KMS-11 (cell line): Measurements from ENCODE around the gene KLRC2.
"Not testable (repeated sequence)": the region's sequence is repeated elsewhere in the genome, so short reads cannot be mapped to it uniquely, and the experiment has no call there.

Experiments
- H2AFZ ChIP-seq: fragments of 200-600 bp; sonication (generic); 2 replicates; pipeline ENCODE4 v1.6.1; 2016; ENCODE audit warnings: antibody characterized with exemption, mixed run types, low read depth
- H3K27ac ChIP-seq: fragments of 200-600 bp; sonication (generic); 2 replicates; pipeline ENCODE4 v1.6.1; 2016; ENCODE audit warnings: mild to moderate bottlenecking, mixed run types
- H3K27me3 ChIP-seq: fragments of 200-600 bp; sonication (generic); 2 replicates; pipeline ENCODE4 v1.6.1; 2017; ENCODE audit warnings: mild to moderate bottlenecking, low read depth, mixed run types, moderate library complexity; ENCODE audit not compliant: insufficient read depth
- H3K36me3 ChIP-seq: fragments of 200-600 bp; sonication (generic); 2 replicates; pipeline ENCODE4 v1.6.1; 2017; ENCODE audit warnings: mild to moderate bottlenecking, mixed run types; ENCODE audit not compliant: insufficient read depth
- H3K4me1 ChIP-seq: fragments of 200-600 bp; sonication (generic); 2 replicates; pipeline ENCODE4 v1.6.1; 2016; ENCODE audit warnings: mild to moderate bottlenecking, low read depth, mixed run types; ENCODE audit not compliant: poor library complexity, severe bottlenecking
- H3K4me2 ChIP-seq: fragments of 200-600 bp; sonication (generic); 2 replicates; pipeline ENCODE4 v1.7.0; 2016; ENCODE audit warnings: mild to moderate bottlenecking, mixed run types
- H3K4me3 ChIP-seq: fragments of 200-600 bp; sonication (generic); IDR thresholded peaks from 2 replicates; pipeline ENCODE4 v1.6.1; 2017; ENCODE audit warnings: low read depth, low read length, mixed read lengths; ENCODE audit not compliant: insufficient read depth
- H3K79me2 ChIP-seq: fragments of 200-600 bp; sonication (generic); 2 replicates; pipeline ENCODE4 v1.6.1; 2016; ENCODE audit warnings: low read depth, mixed run types; ENCODE audit not compliant: insufficient read depth
- H3K9ac ChIP-seq: fragments of 200-600 bp; sonication (generic); 2 replicates; pipeline ENCODE4 v1.6.1; 2016; ENCODE audit warnings: mild to moderate bottlenecking, mixed run types
- H4K20me1 ChIP-seq: fragments of 200-600 bp; sonication (generic); 2 replicates; pipeline ENCODE4 v1.6.1; 2016; ENCODE audit warnings: mild to moderate bottlenecking, mixed run types; ENCODE audit not compliant: insufficient read depth
- CTCF ChIP-seq: fragments of 200-600 bp; sonication (generic); conservative IDR thresholded peaks from 2 replicates; pipeline ENCODE4 v1.6.1; 2017; ENCODE audit warnings: low read depth, mild to moderate bottlenecking, antibody characterized with exemption, low read length, moderate library complexity, mixed read lengths

KLRC2 gene

GRCh38 chr12:10395390-10395998, 40.3 kb downstream of the KLRC2 start:
- Histone ChIP-seq H3K27ac (no peak overlapping the region), H3K4me2 (0 out of 2 replicates have a peak overlapping the region, but pooled peaks have one; percentile 21), H3K27me3 (peaks cover under 1% of the 10 kb centered on the region; the same call in 1 of the 2 replicates), H2AFZ (no peak overlapping the region), H3K4me1 (peaks cover 57% of the 10 kb centered on the region), H3K4me3 (no peak overlapping the region), H4K20me1 (no peaks in the 10 kb centered on the region), H3K36me3 (no peaks in the 10 kb centered on the region), H3K9ac (no peak overlapping the region), H3K79me2 (no peaks in the 10 kb centered on the region)
- TF ChIP-seq CTCF: no peak

GRCh38 chr12:10394531-10395152, 41.2 kb downstream of the KLRC2 start:
- H4K20me1 ChIP-seq, H3K9ac ChIP-seq, H3K36me3 ChIP-seq, H3K4me2 ChIP-seq, H2AFZ ChIP-seq, H3K4me3 ChIP-seq, H3K27ac ChIP-seq, H3K27me3 ChIP-seq, H3K79me2 ChIP-seq: not testable (repeated sequence)
- peaks cover 57% of the 10 kb centered on the region for H3K4me1 ChIP-seq

GRCh38 chr12:10393291-10393690, 42.5 kb downstream of the KLRC2 start:
- H3K27me3 ChIP-seq: peaks cover 6% of the 10 kb centered on the region
- H3K79me2 ChIP-seq: no peaks in the 10 kb centered on the region
- no peak overlapping the region for H3K4me3 ChIP-seq
- H3K4me1 ChIP-seq: peaks cover 55% of the 10 kb centered on the region
- no peaks in the 10 kb centered on the region for H3K36me3 ChIP-seq
- H3K4me2 ChIP-seq: peak overlapping the region; percentile 52; the same call in 1 of the 2 replicates
- H4K20me1 ChIP-seq: no peaks in the 10 kb centered on the region
- H3K27ac ChIP-seq: no peak overlapping the region
- no peak for TF ChIP-seq CTCF
- H3K9ac ChIP-seq: no peak overlapping the region
- no peak overlapping the region for H2AFZ ChIP-seq

- no peaks in the 10 kb centered on the region for H3K79me2 ChIP-seq
- TF ChIP-seq CTCF: no peak
- H4K20me1 ChIP-seq: no peaks in the 10 kb centered on the region
- no peak overlapping the region for H3K27ac ChIP-seq
- peaks cover 47% of the 10 kb centered on the region for H3K4me1 ChIP-seq
- H3K4me3 ChIP-seq: no peak overlapping the region
- H3K36me3 ChIP-seq: no peaks in the 10 kb centered on the region
- H3K27me3 ChIP-seq: peaks cover 6% of the 10 kb centered on the region
- peak overlapping the region; percentile 52 for H3K4me2 ChIP-seq
- H3K9ac ChIP-seq: no peak overlapping the region
- no peak overlapping the region for H2AFZ ChIP-seq
These were observed 43.3 kb downstream of the KLRC2 start for GRCh38 chr12:10392394-10392930.

- not testable (repeated sequence) for H2AFZ ChIP-seq, H3K27ac ChIP-seq, H3K36me3 ChIP-seq, H3K9ac ChIP-seq, H4K20me1 ChIP-seq, H3K27me3 ChIP-seq, H3K4me3 ChIP-seq, H3K79me2 ChIP-seq
- Histone ChIP-seq H3K4me1 (peaks cover 35% of the 10 kb centered on the region), H3K4me2 (peak overlapping the region; percentile 52; the same call in 1 of the 2 replicates)
These were observed 44.8 kb downstream of the KLRC2 start for GRCh38 chr12:10390991-10391390.
